GM10847 (cell line): Measurements from ENCODE around the gene UGP2.

Source experiments
- POLR2A ChIP-seq: IDR thresholded peaks from 2 replicates; pipeline ENCODE4 v1.6.1; 2011; ENCODE audit not compliant: insufficient read length; ENCODE audit errors: extremely low read depth

UGP2 gene

GRCh38 chr2:63902149-63902548 lies 60.5 kb downstream of the UGP2 start:
- TF ChIP-seq POLR2A: no peak

GRCh38 chr2:63903003-63903402 lies 61.3 kb downstream of the UGP2 start:
- no peak for TF ChIP-seq POLR2A

- no peak for TF ChIP-seq POLR2A
Measured at GRCh38 chr2:63914311-63914710, 72.6 kb downstream of the UGP2 start.

- TF ChIP-seq POLR2A: no peak
Measured at GRCh38 chr2:63926815-63927214, 85.1 kb downstream of the UGP2 start.
